GM20000 (cell line): ENCODE results near the gene TNFSF9.
"Not testable (repeated sequence)": the region's sequence is repeated elsewhere in the genome, so short reads cannot be mapped to it uniquely, and the experiment has no call there.

Source experiments
- DNase-seq: peaks from one replicate; pipeline ENCODE4 v3.0.0; 2012; ENCODE audit warnings: low spot score
- TF ChIP-seq, protein P1 (sequence below): IDR thresholded peaks from 2 replicates; pipeline ENCODE4 v1.5.1; 2012; ENCODE audit warnings: mild to moderate bottlenecking, control low read depth; ENCODE audit errors: extremely low read depth, missing control alignments

Gene TNFSF9

DNA sequence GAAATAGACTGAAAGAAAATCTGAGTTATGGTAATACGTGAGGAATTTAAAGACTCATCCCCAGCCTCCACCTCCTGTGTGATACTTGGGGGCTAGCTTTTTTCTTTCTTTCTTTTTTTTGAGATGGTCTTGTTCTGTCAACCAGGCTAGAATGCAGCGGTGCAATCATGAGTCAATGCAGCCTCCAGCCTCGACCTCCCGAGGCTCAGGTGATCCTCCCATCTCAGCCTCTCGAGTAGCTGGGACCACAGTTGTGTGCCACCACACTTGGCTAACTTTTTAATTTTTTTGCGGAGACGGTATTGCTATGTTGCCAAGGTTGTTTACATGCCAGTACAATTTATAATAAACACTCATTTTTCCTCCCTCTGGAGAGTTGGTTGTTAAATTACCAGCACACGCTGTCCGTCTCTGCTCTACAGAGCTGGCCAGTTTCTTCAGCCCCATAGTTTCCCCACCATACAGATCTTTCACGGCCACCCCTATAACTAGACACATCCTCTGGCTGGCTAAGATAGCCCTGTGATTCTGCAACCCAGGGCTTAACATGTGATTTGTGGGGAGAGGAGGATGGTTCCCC is 4.8 kb downstream of the TNFSF9 start:
- TF ChIP-seq, protein P1, sequence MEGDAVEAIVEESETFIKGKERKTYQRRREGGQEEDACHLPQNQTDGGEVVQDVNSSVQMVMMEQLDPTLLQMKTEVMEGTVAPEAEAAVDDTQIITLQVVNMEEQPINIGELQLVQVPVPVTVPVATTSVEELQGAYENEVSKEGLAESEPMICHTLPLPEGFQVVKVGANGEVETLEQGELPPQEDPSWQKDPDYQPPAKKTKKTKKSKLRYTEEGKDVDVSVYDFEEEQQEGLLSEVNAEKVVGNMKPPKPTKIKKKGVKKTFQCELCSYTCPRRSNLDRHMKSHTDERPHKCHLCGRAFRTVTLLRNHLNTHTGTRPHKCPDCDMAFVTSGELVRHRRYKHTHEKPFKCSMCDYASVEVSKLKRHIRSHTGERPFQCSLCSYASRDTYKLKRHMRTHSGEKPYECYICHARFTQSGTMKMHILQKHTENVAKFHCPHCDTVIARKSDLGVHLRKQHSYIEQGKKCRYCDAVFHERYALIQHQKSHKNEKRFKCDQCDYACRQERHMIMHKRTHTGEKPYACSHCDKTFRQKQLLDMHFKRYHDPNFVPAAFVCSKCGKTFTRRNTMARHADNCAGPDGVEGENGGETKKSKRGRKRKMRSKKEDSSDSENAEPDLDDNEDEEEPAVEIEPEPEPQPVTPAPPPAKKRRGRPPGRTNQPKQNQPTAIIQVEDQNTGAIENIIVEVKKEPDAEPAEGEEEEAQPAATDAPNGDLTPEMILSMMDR, result no peak
- DNase-seq, result no peak

DNA sequence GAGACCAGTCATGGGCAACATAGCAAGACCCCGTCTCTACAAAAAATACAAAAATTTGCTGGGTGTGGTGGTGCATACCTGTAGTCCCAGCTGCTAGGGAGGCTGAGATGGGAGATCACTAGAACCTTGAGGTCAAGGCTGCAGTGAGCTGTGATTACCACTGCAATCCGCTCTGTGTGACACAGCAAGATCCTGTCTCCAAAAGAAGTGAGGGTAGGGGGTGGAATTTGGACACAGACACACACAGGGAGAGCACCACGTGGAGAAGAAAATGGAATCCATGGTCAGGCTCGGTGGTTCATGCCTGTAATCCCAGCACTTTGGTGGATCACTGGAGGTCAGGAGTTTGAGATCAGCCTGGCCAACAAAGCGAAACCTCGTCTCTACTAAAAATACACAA is 8.7 kb downstream of the TNFSF9 start:
- TF ChIP-seq, protein P1, result no peak

DNA sequence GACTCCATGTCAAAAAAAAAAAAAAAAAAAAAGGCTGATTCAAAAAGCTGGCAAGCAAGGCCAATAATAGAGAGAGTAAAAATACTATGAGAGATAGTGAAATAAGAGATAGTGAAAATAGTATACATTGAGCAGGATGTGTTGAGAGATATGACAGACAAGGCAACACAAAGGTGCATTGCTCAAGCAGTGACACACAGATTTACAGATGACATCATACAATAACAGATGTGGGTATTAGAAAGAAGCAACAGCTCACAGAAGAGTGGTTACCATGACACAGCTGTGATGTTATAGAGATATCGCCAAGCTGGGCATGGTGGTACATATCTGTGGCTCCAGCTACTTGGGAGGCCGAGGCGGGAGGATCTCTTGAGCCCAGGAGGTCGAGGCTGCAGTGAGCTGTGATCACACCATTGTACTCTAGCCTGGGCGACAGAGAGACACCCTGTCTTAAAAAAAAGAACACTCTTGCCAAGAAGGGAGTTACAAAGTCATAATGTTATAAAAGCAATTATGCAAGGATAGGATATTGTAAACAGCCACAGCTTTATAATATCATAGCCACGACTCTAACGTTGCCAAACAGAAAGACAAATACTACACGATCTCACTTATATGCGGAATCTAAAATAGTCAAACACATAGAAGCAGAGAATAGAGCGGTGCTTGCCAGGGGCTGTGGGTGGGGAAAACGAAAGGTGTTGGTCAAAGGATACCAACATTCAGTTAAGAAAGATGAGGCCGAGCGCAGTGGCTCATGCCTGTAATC is 10.3 kb downstream of the TNFSF9 start:
- DNase-seq, result no peak
- TF ChIP-seq, protein P1, result no peak

More for the DNA sequence above, 8.7 kb downstream of the TNFSF9 start:
- DNase-seq, result no peak

DNA sequence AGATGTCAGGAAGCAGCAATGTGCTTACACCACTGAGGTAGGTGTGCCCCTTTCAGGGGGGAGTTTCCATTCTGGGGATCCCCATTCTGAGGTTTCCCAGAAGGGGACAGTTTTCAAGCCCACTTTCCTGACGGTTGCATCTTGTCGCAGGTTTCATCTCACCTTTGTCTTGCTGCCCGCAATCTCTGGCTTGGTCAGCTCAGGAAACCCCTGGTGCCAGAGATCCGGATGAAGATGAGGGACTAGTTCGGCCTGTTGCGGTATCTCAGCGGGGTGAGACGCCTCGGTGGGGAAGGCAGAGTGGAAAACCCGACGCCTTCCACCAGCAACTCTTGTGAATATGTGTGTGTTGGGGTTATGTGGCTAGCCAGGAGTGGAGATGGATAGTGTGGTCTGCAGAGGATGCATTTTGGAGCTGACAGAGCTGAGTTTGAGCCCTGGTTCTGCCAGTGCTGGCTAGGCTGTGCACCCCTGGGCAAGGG is 13.1 kb downstream of the TNFSF9 start:
- DNase-seq, result peak; percentile 45
- TF ChIP-seq, protein P1, result no peak

DNA sequence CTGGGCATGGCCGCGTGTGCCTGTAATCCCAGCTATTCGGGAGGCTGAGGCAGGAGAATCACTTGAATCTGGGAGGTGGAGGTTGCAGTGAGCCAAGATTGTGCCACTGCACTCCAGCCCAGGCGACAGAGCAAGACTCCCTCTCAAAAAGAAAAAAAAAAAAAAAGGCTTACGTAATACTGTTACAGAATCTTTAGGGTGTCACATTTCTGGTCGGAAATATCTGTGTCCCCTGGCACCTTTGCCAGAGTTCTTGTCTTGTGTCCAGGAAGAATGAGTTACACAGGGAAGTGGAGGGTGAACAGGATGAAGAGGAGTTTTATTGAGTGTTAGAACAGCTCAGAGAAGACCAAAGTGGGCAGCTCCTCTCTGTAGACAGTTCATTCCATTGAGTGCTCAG is 19.9 kb downstream of the TNFSF9 start:
- DNase-seq, result not testable (repeated sequence)

DNA sequence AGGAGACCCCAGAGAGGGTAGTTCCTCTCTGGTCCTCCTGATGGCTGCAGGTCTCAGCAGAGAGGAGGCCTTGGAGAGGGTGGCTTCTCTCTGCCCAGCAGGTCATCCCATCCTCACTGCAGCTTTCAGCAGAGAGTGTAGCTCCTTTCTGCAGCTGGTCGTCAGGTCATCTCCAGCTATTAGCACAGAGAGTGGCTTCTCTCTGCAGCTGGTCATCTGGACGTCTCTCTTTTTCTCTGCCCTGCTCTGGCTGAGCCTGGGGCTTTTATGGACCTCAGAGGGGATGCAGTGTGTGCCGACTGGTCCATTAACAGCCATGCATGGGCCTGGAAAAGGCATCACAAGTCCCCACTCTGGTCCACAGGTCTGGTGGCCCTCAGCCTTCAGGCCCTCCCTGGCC is 20.3 kb downstream of the TNFSF9 start:
- TF ChIP-seq, protein P1, result no peak
- no peak for DNase-seq

DNA sequence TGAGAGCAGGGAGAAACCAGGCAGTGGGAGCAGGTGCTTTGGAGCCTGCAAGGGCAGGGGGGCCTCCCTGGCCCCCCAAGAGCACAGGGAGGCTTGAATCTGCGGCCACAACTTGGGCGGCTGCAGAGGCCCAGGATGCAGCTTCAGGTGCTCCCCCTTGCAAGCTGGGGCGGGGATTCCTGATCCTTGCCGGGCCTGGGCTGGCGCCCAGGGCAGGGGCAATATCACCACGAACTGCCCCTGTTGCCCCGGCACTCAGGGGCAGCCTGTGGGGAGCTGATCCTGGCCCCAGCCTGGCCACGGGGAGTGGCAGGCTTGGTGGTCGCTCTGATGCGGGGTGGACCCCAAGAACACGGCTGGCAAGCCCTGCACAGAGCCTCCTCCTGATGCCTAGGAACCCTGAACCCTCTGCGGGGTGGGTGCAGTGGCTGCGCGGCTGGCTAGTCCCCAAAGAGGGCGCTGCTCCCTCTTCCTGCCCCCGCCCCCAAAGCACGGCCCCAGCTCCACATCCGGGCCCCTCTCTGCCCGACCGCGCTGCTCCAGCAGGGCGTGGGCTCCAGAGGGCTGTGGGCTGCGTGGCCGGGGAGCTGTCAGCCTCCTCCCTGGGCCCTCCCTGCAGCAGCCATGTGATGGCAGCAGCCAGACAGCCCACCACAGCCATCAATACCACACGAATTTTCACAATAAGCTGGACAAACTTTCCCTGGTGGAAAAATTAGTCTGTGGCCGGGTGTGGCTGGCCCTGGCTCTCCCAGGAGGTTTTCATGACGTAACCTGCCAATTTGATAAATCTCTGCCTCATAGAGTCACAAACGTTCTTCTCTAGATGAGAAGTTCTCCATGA is 21.0 kb downstream of the TNFSF9 start:
- TF ChIP-seq, protein P1, result peak; percentile 37
- DNase-seq, result peak; percentile 80
